Body of pancreas (tissue), 4 donors: Measurements from ENCODE around the gene IKBKE.
A peak's percentile ranks its signal among the peaks of the same experiment; 100 is the strongest.

Experiments
- POLR2A ChIP-seq, 3 donors: fragments of 450-650 bp; IDR thresholded peaks; one replicate each; pipeline ENCODE4 v1.6.1; 2016; ENCODE audit warnings: antibody characterized with exemption in 3 of 3, mild to moderate bottlenecking in 2 of 3
- TF ChIP-seq, protein P1 (sequence below), 7 experiments: fragments of 450-650 bp in 4 of 7; fragments of 200-600 bp in 3 of 7; sonication (generic) in 3 of 7; IDR thresholded peaks; one replicate each; pipeline ENCODE4 v1.5.1; 2016 to 2019; ENCODE audit warnings: antibody characterized with exemption in 7 of 7

GRCh38 chr1:206544562-206545257, 74.4 kb downstream of the IKBKE start:
- TF ChIP-seq, protein P1, sequence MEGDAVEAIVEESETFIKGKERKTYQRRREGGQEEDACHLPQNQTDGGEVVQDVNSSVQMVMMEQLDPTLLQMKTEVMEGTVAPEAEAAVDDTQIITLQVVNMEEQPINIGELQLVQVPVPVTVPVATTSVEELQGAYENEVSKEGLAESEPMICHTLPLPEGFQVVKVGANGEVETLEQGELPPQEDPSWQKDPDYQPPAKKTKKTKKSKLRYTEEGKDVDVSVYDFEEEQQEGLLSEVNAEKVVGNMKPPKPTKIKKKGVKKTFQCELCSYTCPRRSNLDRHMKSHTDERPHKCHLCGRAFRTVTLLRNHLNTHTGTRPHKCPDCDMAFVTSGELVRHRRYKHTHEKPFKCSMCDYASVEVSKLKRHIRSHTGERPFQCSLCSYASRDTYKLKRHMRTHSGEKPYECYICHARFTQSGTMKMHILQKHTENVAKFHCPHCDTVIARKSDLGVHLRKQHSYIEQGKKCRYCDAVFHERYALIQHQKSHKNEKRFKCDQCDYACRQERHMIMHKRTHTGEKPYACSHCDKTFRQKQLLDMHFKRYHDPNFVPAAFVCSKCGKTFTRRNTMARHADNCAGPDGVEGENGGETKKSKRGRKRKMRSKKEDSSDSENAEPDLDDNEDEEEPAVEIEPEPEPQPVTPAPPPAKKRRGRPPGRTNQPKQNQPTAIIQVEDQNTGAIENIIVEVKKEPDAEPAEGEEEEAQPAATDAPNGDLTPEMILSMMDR (IDR thresholded peaks at IDR 0.05) = peak; percentile 67 to 87 (median 80)
- TF ChIP-seq POLR2A (IDR thresholded peaks at IDR 0.05) = no peak
